Thoracic aorta endothelial cell (primary cell): Measurements from ENCODE around the gene IL17RE. TPM values are rescaled to one million over a fixed set of nuclear protein-coding genes. Genes with fewer than 3 reads are reported as not detected.

ENCODE experiments used
- small RNA-seq: library from RNA; depleted of rRNA; stranded (forward); fragments of <200 nt; gene quantifications from one replicate; pipeline ENCODE3, GENCODE V24; 2012
- total RNA-seq: library from RNA; depleted of rRNA; stranded (reverse); fragments of >200 nt; gene quantifications from 2 replicates; pipeline ENCODE4 v1.2.3, GENCODE V29; 2012

The IL17RE gene, protein sequence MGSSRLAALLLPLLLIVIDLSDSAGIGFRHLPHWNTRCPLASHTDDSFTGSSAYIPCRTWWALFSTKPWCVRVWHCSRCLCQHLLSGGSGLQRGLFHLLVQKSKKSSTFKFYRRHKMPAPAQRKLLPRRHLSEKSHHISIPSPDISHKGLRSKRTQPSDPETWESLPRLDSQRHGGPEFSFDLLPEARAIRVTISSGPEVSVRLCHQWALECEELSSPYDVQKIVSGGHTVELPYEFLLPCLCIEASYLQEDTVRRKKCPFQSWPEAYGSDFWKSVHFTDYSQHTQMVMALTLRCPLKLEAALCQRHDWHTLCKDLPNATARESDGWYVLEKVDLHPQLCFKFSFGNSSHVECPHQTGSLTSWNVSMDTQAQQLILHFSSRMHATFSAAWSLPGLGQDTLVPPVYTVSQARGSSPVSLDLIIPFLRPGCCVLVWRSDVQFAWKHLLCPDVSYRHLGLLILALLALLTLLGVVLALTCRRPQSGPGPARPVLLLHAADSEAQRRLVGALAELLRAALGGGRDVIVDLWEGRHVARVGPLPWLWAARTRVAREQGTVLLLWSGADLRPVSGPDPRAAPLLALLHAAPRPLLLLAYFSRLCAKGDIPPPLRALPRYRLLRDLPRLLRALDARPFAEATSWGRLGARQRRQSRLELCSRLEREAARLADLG
- total RNA-seq, result 0.13 and 0.29 TPM in 2 replicates

DNA sequence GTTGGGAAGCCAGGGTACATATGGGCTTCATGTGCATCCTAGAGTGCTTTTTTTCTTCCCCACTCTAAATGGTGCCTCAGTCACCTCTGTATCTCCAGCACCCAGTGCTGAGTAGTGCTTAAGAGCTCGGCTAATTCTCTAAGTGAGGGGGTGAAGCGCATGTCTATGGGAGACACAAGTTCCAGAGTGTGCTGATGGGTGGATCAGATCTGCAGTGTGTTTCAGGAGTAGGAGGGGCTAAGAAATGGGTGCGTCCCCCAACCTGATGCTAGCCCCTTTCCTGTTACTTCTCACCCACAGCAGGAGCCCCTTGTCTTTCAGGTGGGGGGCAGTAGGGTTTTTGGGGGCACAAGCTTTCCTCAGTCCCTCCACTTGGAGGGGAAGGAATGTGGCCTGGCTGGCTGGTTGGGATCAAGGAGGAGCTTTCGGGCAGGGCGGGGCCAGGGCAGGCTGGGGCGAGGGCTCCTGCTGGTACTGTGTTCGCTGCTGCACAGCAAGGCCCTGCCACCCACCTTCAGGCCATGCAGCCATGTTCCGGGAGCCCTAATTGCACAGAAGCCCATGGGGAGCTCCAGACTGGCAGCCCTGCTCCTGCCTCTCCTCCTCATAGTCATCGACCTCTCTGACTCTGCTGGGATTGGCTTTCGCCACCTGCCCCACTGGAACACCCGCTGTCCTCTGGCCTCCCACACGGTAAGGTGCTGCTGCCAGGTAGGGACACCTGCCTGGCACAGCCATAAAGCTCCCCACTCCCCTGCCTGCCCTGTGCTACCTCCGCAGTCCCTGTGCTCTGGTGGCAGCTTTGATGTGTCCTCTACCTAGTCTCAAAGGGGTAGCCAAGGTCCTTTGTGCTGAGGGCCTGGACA lies at the start of gene IL17RE:
Gene IL17RE, plus strand, starts transcription at position 477 of the 866 bp plus-strand sequence. Its CDS starts 85 bp downstream, at position 562.

DNA sequence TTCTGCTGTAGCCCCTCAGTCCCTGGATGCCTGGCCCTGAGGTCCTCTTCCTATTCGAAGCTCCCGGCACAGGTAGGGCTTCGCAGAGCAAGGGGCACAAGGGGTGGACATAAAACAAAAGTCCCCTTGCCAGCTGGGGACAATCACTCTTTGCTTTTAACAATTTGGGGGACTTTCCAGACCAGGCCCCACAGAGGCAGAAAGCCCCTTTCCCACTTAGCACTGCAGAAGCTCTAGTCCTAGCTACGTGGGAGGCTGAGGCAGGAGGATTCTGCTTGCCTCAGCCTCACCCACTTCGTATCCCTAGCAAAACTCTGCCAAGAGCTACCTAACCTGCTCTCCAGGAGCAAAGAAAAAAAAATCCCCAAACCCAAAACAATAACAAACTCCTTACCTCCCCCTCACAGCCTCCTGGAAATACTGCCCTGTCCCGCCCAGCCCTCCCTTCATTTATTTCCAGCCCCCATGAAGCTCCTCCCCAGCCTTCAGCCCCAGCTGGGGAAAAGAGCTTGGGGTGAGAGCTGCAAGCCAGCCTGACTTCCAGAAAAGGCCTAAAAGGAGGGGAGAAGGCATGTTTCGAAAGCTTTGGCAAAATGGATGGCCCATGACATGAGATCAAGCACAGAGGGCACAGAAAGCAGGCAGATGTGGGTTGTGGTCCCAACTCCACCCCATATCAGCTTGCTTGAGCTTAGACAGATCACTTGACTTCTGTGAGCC lies 22.7 kb upstream of the IL17RE start, which contains the start of gene CIDEC:
Gene CIDEC, minus strand, starts transcription at position 424 of the 720 bp plus-strand sequence. CDS start 1,767 bp downstream, outside the sequence.

DNA sequence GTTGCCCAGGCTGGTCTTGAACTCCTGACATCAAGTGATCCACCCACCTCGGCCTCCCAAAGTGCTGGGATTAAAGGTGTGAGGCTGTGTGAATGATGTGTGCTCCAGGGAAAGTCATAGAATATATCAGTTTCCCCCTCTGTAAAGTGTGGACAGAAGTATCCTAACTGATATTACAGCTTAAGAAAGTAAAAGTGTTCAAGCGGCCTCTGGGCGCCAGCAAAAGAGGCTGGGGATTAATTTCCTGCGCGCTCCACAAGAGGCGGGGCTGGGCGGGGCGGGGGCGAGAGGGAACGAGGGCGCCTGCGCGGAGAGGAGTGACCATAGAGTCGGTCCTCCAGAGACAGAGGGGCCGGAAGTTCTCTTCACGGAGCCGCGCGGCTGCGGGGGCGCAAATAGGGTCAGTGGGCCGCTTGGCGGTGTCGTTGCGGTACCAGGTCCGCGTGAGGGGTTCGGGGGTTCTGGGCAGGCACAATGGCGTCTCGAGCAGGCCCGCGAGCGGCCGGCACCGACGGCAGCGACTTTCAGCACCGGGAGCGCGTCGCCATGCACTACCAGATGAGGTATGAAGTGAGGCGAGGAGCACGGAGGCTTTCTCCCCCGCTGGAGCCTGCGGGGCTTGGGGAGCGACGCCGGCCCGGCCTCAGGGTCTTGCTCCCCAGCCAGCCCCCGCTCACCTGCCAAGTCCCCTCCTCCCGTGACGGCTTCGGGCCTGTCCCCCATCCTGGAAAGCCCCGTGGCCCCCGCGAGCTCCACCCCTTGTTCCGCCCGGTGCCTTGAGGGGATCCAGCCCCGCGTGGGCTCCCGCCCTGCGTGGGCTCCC lies 12.2 kb upstream of the IL17RE start, which contains the start of gene JAGN1:
Gene JAGN1, plus strand, starts transcription at position 362 of the 823 bp plus-strand sequence. Its CDS starts 113 bp downstream, at position 475.

DNA sequence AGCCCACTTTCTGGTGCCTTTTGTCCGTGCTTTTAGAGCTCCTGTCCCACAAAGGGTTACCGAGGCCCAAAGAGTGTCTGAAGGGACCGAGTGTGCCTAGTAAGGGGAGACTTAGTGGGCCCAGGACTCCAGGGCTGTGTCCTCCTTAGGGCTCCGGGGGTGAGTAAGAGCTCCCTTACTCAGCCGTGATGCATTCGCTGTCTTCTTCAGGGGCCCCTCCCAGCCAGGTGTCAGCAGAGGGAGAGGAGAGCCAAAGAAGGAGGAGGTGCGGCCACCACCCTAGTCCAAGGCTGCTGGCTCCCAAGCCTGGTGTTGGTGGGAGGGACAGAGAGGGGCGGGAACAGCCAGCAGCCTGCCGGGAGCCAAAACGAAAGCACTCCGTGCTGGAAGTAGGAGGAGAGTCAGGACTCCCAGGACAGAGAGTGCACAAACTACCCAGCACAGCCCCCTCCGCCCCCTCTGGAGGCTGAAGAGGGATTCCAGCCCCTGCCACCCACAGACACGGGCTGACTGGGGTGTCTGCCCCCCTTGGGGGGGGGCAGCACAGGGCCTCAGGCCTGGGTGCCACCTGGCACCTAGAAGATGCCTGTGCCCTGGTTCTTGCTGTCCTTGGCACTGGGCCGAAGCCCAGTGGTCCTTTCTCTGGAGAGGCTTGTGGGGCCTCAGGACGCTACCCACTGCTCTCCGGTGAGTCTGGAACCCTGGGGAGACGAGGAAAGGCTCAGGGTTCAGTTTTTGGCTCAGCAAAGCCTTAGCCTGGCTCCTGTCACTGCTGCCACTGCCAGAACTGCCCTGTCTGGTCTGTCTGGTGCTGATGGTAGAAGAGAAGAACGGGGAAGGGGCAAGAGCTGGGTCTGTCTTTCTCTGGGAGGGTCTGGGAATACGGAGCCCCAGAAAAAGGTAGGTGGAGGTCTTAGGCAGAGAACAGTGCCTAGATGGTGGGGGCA lies 14.4 kb downstream of the IL17RE start, which contains the start of gene IL17RC:
Gene IL17RC, plus strand, starts transcription at position 365 of the 947 bp plus-strand sequence. Its CDS starts 218 bp downstream, at position 583.

DNA sequence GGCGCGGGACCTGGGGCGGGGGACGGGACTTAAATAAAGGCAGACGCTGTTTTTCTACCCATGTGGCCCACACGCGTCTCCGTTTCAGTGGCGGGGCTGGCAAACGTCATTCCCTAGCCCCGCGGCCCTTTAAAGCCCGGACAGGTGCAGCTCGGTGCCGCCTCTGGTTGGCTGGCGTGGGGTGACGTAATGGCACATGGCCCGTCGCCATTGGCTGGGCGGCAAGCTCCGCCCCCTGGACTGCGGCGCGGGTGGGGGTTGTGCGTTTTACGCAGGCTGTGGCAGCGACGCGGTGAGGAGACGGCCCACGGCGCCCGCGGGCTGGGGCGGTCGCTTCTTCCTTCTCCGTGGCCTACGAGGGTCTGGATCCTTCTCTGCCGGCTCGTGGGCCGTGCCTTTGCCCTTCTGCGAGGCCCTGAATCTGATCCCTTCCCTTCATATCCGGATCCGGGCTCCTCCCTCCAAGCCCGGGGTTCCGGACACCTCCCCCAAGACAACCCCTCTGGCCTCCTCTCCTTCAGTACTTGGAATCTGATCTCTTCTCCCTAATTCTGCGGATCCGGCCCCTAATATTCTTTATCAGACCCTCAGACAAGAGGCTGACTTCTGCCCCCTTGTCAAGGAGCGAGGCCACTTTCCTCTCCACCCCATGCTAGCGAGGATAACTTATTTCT lies 31.1 kb downstream of the IL17RE start, which contains the start of gene CRELD1:
Gene CRELD1, plus strand, starts transcription at position 274 of the 674 bp plus-strand sequence. CDS start 605 bp downstream, outside the sequence.

DNA sequence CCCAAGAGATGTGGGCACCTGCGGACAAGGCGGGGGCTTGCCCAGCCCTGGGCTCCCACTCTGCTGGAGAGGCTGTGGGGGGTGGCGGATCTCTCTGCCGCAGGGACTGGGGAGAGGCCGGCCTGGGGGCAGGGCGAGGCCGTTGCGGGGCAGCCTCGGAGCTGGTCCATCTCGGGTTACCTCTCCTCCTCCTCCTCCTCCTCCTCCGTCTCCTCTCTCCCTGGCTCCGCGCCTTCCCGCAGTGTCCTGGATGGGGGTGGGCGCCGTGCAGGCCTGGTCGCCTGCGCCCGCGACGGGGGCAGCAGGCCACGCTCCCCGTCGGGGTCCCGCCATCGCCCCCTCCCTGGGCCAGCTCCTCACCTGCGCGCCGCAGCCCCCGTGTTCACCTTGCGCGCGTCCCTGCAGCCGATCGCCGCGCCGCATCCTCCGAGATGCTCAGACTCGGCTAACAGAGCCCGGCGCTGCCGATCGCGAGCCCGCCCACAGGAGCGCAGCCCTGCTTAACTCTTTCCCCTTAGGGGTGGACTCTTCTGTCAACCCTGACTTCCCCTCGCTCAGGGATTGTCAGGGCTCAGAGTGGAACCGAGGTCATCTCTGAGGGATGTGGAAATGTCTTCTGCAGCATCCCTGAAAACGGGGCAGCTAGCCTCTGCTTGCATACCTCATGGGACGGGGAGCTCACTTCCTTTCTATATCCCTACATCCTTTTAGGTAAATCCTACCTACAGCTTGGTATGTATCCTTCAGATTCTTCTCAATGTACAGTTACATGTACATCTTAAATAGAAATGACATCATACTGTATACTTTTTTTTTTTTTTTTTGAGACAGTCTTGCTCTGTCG lies 49.5 kb downstream of the IL17RE start, which contains the start of gene PRRT3:
Gene PRRT3, minus strand, starts transcription at position 447 of the 844 bp plus-strand sequence. CDS start 2,293 bp downstream, outside the sequence.

Small RNA genes within 50 kb of the gene (small RNA-seq; reads per million reads assigned to genes)
- not detected for gene RNU6-882P

Other genes starting within 250 kb of the IL17RE start
- not detected in 2 replicates for gene CPNE9, start 199.0 kb upstream of the IL17RE start, total RNA-seq
- gene BRPF1, start 171.1 kb upstream of the IL17RE start, total RNA-seq, result 21.1 and 21.8 TPM in 2 replicates
- gene OGG1, start 152.9 kb upstream of the IL17RE start, total RNA-seq, result 21.4 and 23.7 TPM in 2 replicates
- 35.9 and 43.8 TPM in 2 replicates for gene CAMK1, start 132.9 kb upstream of the IL17RE start, total RNA-seq
- gene TADA3, start 110.4 kb upstream of the IL17RE start, total RNA-seq, result 42.7 and 45.2 TPM in 2 replicates
- 225 and 236 TPM in 2 replicates for gene ARPC4, start 109.8 kb upstream of the IL17RE start, total RNA-seq
- 18.7 and 19.5 TPM in 2 replicates for gene TTLL3, start 92.6 kb upstream of the IL17RE start, total RNA-seq
- gene RPUSD3, start 58.8 kb upstream of the IL17RE start, total RNA-seq, result 30.1 and 35.3 TPM in 2 replicates
- not detected in 2 replicates for gene CIDEC, start 22.6 kb upstream of the IL17RE start, total RNA-seq
- 23.1 and 27.0 TPM in 2 replicates for gene JAGN1, start 12.2 kb upstream of the IL17RE start, total RNA-seq
- gene IL17RC, start 14.2 kb downstream of the IL17RE start, total RNA-seq, result 14.5 and 14.6 TPM in 2 replicates
- 14.7 and 15.2 TPM in 2 replicates for gene CRELD1, start 31.0 kb downstream of the IL17RE start, total RNA-seq
- gene PRRT3, start 49.6 kb downstream of the IL17RE start, total RNA-seq, result 1.3 TPM in 2 replicates
- gene EMC3, start 84.0 kb downstream of the IL17RE start, total RNA-seq, result 51.5 and 60.7 TPM in 2 replicates
- 38.4 and 52.9 TPM in 2 replicates for gene FANCD2, start 123.6 kb downstream of the IL17RE start, total RNA-seq
- gene FANCD2OS, start 205.4 kb downstream of the IL17RE start, total RNA-seq, result not detected in 2 replicates
- gene BRK1, start 212.8 kb downstream of the IL17RE start, total RNA-seq, result 108 and 110 TPM in 2 replicates
- gene VHL, start 238.9 kb downstream of the IL17RE start, total RNA-seq, result 47.2 and 53.1 TPM in 2 replicates